Endothelial cell of umbilical vein (primary cell): ENCODE measurements around the gene UIMC1. TPM values are rescaled to one million over a fixed set of nuclear protein-coding genes. Genes with fewer than 3 reads are reported as not detected.
A peak's percentile ranks its signal among the peaks of the same experiment; 100 is the strongest.

Experiments used
- BruUV-seq: library from RNA; stranded (reverse); fragments of 400-500 nt; replicated peaks from 2 replicates; lab custom pipeline; 2021; lab: Mats Ljungman, UMichigan
- CTCF ChIA-PET: fragments of 300-600, 350-600 bp; sonication (Branson Sonifier 250); formaldehyde crosslinking; loops from one replicate; lab custom pipeline; 2021; ENCODE audit warnings: antibody characterized with exemption, inconsistent platforms; lab: Charles Lee
- POLR2A ChIA-PET: fragments of 300-600, 350-600 bp; sonication (Branson Sonifier 250); formaldehyde crosslinking; loops from one replicate; lab custom pipeline; 2021; ENCODE audit warnings: antibody characterized with exemption, inconsistent platforms; lab: Charles Lee
- DNase-seq: peaks from one replicate; pipeline ENCODE4 v3.0.0-alpha.2; 2011; ENCODE audit warnings: low read depth, low spot score
- FAIRE-seq: peaks from 2 replicates; lab custom pipeline; 2011; peaks lifted over from hg19 to GRCh38; lab: Jason Lieb, UNC
- H2AFZ ChIP-seq: 2 replicates; pipeline ENCODE4 v1.6.0; 2012; ENCODE audit warnings: low read depth, low read length, control low read depth, inconsistent platforms
- H3K27ac ChIP-seq: 2 replicates; pipeline ENCODE4 v1.5.1; 2011; ENCODE audit warnings: low read depth, mild to moderate bottlenecking, control low read depth, low read length, moderate library complexity; ENCODE audit not compliant: insufficient read depth
- H3K27me3 ChIP-seq, 2 experiments: 2 replicates each; pipeline versions ENCODE4 v1.6.0 to v1.6.1; 2011; ENCODE audit warnings: low read length in 2 of 2, mixed read lengths in 1 of 2; ENCODE audit not compliant: control insufficient read depth in 2 of 2, insufficient read depth in 2 of 2
- H3K36me3 ChIP-seq, 2 experiments: 2 replicates in 1 of 2; 3 replicates in 1 of 2; pipeline ENCODE4 v1.5.1; 2011; ENCODE audit warnings: low read length in 2 of 2, mild to moderate bottlenecking in 1 of 2, moderate library complexity in 1 of 2; ENCODE audit not compliant: control insufficient read depth in 2 of 2, insufficient read depth in 2 of 2; ENCODE audit errors: extremely low read depth in 1 of 2
- H3K4me1 ChIP-seq: 3 replicates; pipeline ENCODE4 v1.5.1; 2011; ENCODE audit warnings: mild to moderate bottlenecking, low read length; ENCODE audit not compliant: control insufficient read depth, insufficient read depth; ENCODE audit errors: extremely low read depth
- H3K4me2 ChIP-seq: 2 replicates; pipeline ENCODE4 v1.6.1; 2011; ENCODE audit warnings: low read length, control low read depth, mixed read lengths; ENCODE audit not compliant: insufficient read depth
- H3K4me3 ChIP-seq, 3 experiments: fragments of 200-600 bp in 1 of 3; sonication (generic), shearing (Covaris generic) in 1 of 3; replicated peaks in 1 of 3; 2 replicates each; pipeline ENCODE4 v1.5.1; 2011 to 2016; ENCODE audit warnings: control low read depth in 3 of 3, low read length in 3 of 3, mild to moderate bottlenecking in 2 of 3, inconsistent platforms in 1 of 3, low read depth in 1 of 3, moderate library complexity in 1 of 3; ENCODE audit not compliant: insufficient read depth in 1 of 3
- H3K79me2 ChIP-seq: 2 replicates; pipeline ENCODE4 v1.6.0; 2012; ENCODE audit warnings: low read length, inconsistent platforms; ENCODE audit not compliant: control insufficient read depth, insufficient read depth
- H3K9ac ChIP-seq: replicated peaks from 2 replicates; pipeline ENCODE3; 2011; ENCODE audit warnings: low read length, control low read depth; ENCODE audit not compliant: insufficient read depth; ENCODE audit errors: extremely low read depth
- H3K9me1 ChIP-seq: replicated peaks from 3 replicates; pipeline ENCODE4 v1.6.0; 2011; ENCODE audit warnings: mild to moderate bottlenecking, low read length; ENCODE audit not compliant: control insufficient read depth, insufficient read depth; ENCODE audit errors: extremely low read depth
- H3K9me3 ChIP-seq: replicated peaks from 2 replicates; pipeline ENCODE4 v1.5.1; 2012; ENCODE audit warnings: low read length, inconsistent platforms; ENCODE audit not compliant: control insufficient read depth, insufficient read depth
- H4K20me1 ChIP-seq: replicated peaks from 2 replicates; pipeline ENCODE3; 2011; ENCODE audit warnings: mild to moderate bottlenecking, low read length; ENCODE audit not compliant: control insufficient read depth, insufficient read depth; ENCODE audit errors: extremely low read depth
- CTCF ChIP-seq, 2 donors: IDR thresholded peaks; 1 replicate in 1 of 2; 2 replicates in 1 of 2; pipeline ENCODE4 v1.5.1; 2011; ENCODE audit warnings: low read length in 2 of 2, mild to moderate bottlenecking in 2 of 2, moderate library complexity in 2 of 2, control low read depth in 1 of 2, inconsistent platforms in 1 of 2, low read depth in 1 of 2; ENCODE audit not compliant: insufficient read depth in 1 of 2; ENCODE audit errors: extremely low read depth in 1 of 2
- EZH2 ChIP-seq: IDR thresholded peaks from 2 replicates; pipeline ENCODE4 v1.6.1; 2012; ENCODE audit warnings: borderline replicate concordance, low read depth, mild to moderate bottlenecking, moderate library complexity, low read length, inconsistent platforms; ENCODE audit not compliant: severe bottlenecking
- FOS ChIP-seq: IDR thresholded peaks from 2 replicates; pipeline ENCODE4 v1.6.1; 2011; ENCODE audit warnings: mild to moderate bottlenecking, low read length, moderate library complexity, borderline replicate concordance; ENCODE audit not compliant: insufficient read depth
- GATA2 ChIP-seq: IDR thresholded peaks from 2 replicates; pipeline ENCODE4 v1.7.0; 2011; ENCODE audit warnings: low read depth, mild to moderate bottlenecking, moderate library complexity, mixed read lengths, low read length; ENCODE audit not compliant: insufficient read length, insufficient read depth
- JUN ChIP-seq: IDR thresholded peaks from 2 replicates; pipeline ENCODE4 v1.6.1; 2011; ENCODE audit warnings: borderline replicate concordance, low read depth; ENCODE audit not compliant: insufficient read length, insufficient read depth
- MAX ChIP-seq: IDR thresholded peaks from 2 replicates; pipeline ENCODE4 v1.6.1; 2011; ENCODE audit not compliant: insufficient read depth, insufficient read length
- MYC ChIP-seq: IDR thresholded peaks from one replicate; pipeline ENCODE4 v1.6.1; 2011; ENCODE audit warnings: mild to moderate bottlenecking, low read depth, low read length
- POLR2A ChIP-seq: IDR thresholded peaks from 2 replicates; pipeline ENCODE4 v1.6.1; 2012; ENCODE audit warnings: low read depth, mild to moderate bottlenecking, control low read depth, low read length
- POLR2AphosphoS5 ChIP-seq: IDR thresholded peaks from 2 replicates; pipeline ENCODE4 v1.6.1; 2012; ENCODE audit warnings: low read depth, mild to moderate bottlenecking, control low read depth, low read length, moderate library complexity; ENCODE audit not compliant: insufficient read depth
- dilution Hi-C: fragments of 300-500 bp; cut with MboI; formaldehyde crosslinking; loops from one replicate; pipeline ENCODE4 v1.15.0; 2019; ENCODE audit warnings: low sequenced_read_pairs; ENCODE audit not compliant: extremely low pct_ligation_motif_present
- intact Hi-C: fragments of 100-400 bp; cut with micrococcal nuclease; formaldehyde crosslinking; loops from one replicate; pipeline ENCODE4 v1.10.0; 2022
- polyA plus RNA-seq, 4 experiments: library from polyadenylated mRNA; depleted of rRNA in 3 of 4; stranded (reverse) in 3 of 4; unstranded in 1 of 4; fragments of >200 nt; gene quantifications; 2 replicates each; pipeline versions ENCODE4 v1.2.1 to v1.2.3, GENCODE V29; 2011 to 2012; ENCODE audit warnings: missing spikeins in 1 of 4
- total RNA-seq: library from RNA; stranded (reverse); gene quantifications from 2 replicates; pipeline ENCODE4 v1.2.3, GENCODE V29; 2021

UIMC1 gene
- total and polyA plus RNA-seq, 2 donors (not counting 3 experiments of a cell fraction or from before 2014, with no cell fraction given) = 17.2 to 60.1 TPM

GRCh38 chr5:177036443-177036842 lies 29.9 kb upstream of the UIMC1 start:
- no peak overlapping the region for H3K27ac ChIP-seq
- peak; percentile 72 for FAIRE-seq
- no peaks in the 10 kb centered on the region for H3K9me1 ChIP-seq
- no peak for TF ChIP-seq POLR2AphosphoS5
- no peak for TF ChIP-seq POLR2A
- TF ChIP-seq EZH2 = no peak
- TF ChIP-seq MAX = no peak
- TF ChIP-seq CTCF (IDR thresholded peaks at IDR 0.05; ENCODE audit: extremely low read depth in 1 of 2, insufficient read depth in 1 of 2, low read depth in 1 of 2, low read length in 2 of 2) = no peak
- no peak for TF ChIP-seq JUN
- TF ChIP-seq FOS = no peak
- no peak for TF ChIP-seq GATA2
- no peak for TF ChIP-seq MYC
- BruUV-seq = no TSS peak
- intact Hi-C loops = no loop called here
- ChIA-PET POLR2A (no interaction called here), CTCF (interaction anchor here (0.9 to 1.3 kb wide), 2 partner anchors 10 to 35 kb away, joined by 3 read pairs; no protein-coding TSS in a partner anchor)
- H3K9ac ChIP-seq = no peak overlapping the region
- no peak overlapping the region for H3K4me2 ChIP-seq
- H2AFZ ChIP-seq = no peak overlapping the region
- H3K9me3 ChIP-seq = no peaks in the 10 kb centered on the region
- peaks cover 14% of the 10 kb centered on the region for H3K79me2 ChIP-seq
- peak; percentile 40 for DNase-seq
- H3K4me3 ChIP-seq = no peak overlapping the region
- no peaks in the 10 kb centered on the region for H4K20me1 ChIP-seq
- dilution Hi-C loops = no loop called here
- H3K27me3 ChIP-seq = no peaks in the 10 kb centered on the region
- peaks cover 0 to 1% of the 10 kb centered on the region in 2 experiments for H3K36me3 ChIP-seq
- H3K4me1 ChIP-seq = no peaks in the 10 kb centered on the region
